ENCODE results near the gene AFAP1. TPM values are rescaled to one million over a fixed set of nuclear protein-coding genes. Genes with fewer than 3 reads are reported as not detected.

AFAP1 gene
- polyA plus RNA-seq, 1 donor: 32.5 TPM

- peak; percentile 91 for DNase-seq (ENCODE audit: low read depth)
Observed at GRCh38 chr4:7842384-7843279, 97.0 kb downstream of the AFAP1 start.

GRCh38 chr4:7841894-7842293, 97.8 kb downstream of the AFAP1 start:
- DNase-seq (ENCODE audit: low read depth): no peak

GRCh38 chr4:7841071-7841470, 98.6 kb downstream of the AFAP1 start:
- DNase-seq (ENCODE audit: low read depth): no peak

- DNase-seq (ENCODE audit: low read depth): no peak
Observed at GRCh38 chr4:7839856-7840255, 99.8 kb downstream of the AFAP1 start.

- no peak for DNase-seq (ENCODE audit: low read depth)
Observed at GRCh38 chr4:7838136-7838782, 101.4 kb downstream of the AFAP1 start.

GRCh38 chr4:7837597-7838135, 102.0 kb downstream of the AFAP1 start:
- no peak for DNase-seq (ENCODE audit: low read depth)

GRCh38 chr4:7831858-7832730, 107.6 kb downstream of the AFAP1 start:
- no peak for DNase-seq (ENCODE audit: low read depth)

GRCh38 chr4:7831330-7831729, 108.3 kb downstream of the AFAP1 start:
- DNase-seq (ENCODE audit: low read depth): no peak

- no peak for DNase-seq (ENCODE audit: low read depth)
Observed at GRCh38 chr4:7830747-7831146, 108.9 kb downstream of the AFAP1 start.

- no peak for DNase-seq (ENCODE audit: low read depth)
Observed at GRCh38 chr4:7829652-7830580, 109.7 kb downstream of the AFAP1 start.

GRCh38 chr4:7828793-7829301, 110.8 kb downstream of the AFAP1 start:
- DNase-seq (ENCODE audit: low read depth): no peak

- DNase-seq (ENCODE audit: low read depth): peak; percentile 82
Observed at GRCh38 chr4:7828011-7828720, 111.5 kb downstream of the AFAP1 start.

- no peak for DNase-seq (ENCODE audit: low read depth)
Observed at GRCh38 chr4:7827566-7827965, 112.1 kb downstream of the AFAP1 start.

GRCh38 chr4:7826909-7827306, 112.8 kb downstream of the AFAP1 start:
- no peak for DNase-seq (ENCODE audit: low read depth)

GRCh38 chr4:7826176-7826908, 113.3 kb downstream of the AFAP1 start:
- no peak for DNase-seq (ENCODE audit: low read depth)

- no peak for DNase-seq (ENCODE audit: low read depth)
Observed at GRCh38 chr4:7824218-7824617, 115.4 kb downstream of the AFAP1 start.

GRCh38 chr4:7823416-7823824, 116.2 kb downstream of the AFAP1 start:
- DNase-seq (ENCODE audit: low read depth): no peak

GRCh38 chr4:7822877-7823276, 116.8 kb downstream of the AFAP1 start:
- no peak for DNase-seq (ENCODE audit: low read depth)

- no peak for DNase-seq (ENCODE audit: low read depth)
Observed at GRCh38 chr4:7822137-7822505, 117.5 kb downstream of the AFAP1 start.

All from forelimb muscle (tissue), 1 donor.